NAMALWA (cell line): ENCODE data around the gene TNFSF11.
"Not testable (repeated sequence)": the region's sequence is repeated elsewhere in the genome, so short reads cannot be mapped to it uniquely, and the experiment has no call there.

ENCODE experiments used
- DNase-seq: peaks from one replicate; pipeline ENCODE4 v3.0.0-alpha.2; 2015; ENCODE audit warnings: low spot score

TNFSF11 gene, protein sequence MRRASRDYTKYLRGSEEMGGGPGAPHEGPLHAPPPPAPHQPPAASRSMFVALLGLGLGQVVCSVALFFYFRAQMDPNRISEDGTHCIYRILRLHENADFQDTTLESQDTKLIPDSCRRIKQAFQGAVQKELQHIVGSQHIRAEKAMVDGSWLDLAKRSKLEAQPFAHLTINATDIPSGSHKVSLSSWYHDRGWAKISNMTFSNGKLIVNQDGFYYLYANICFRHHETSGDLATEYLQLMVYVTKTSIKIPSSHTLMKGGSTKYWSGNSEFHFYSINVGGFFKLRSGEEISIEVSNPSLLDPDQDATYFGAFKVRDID

DNA sequence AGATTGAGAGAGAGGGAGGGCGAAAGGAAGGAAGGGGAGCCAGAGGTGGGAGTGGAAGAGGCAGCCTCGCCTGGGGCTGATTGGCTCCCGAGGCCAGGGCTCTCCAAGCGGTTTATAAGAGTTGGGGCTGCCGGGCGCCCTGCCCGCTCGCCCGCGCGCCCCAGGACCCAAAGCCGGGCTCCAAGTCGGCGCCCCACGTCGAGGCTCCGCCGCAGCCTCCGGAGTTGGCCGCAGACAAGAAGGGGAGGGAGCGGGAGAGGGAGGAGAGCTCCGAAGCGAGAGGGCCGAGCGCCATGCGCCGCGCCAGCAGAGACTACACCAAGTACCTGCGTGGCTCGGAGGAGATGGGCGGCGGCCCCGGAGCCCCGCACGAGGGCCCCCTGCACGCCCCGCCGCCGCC is at the start of gene TNFSF11:
Gene TNFSF11 (plus strand): TSS at position 142 of the 400 bp plus-strand sequence. CDS start 152 bp downstream, at position 294.
- DNase-seq = no peak

DNA sequence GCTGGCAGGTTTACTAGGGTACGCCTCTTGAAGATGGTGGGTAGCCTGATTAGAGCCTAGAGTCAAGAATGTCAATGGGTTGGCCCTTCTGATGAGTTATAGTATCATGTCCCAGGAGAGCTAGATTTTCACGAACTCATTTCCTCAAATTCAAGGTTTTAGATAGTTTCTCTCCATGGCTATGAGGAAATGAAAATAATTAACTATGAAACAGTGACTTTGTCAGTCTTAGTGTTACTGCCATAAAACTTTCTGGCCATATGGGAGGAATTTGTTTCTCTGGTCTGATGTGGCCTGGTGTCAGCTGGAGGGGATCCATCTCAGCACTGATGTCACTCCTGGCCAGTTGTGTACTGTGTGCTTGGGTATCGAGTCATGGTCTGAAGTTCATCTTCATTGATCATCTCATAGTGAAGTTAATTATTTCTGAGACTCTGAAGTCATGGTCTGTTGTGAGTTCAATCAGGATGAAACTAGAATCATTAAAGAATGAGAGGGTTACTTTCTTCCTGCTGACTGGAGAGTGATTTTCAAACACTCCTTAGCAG is 49.4 kb upstream of the TNFSF11 start:
- no peak for DNase-seq

DNA sequence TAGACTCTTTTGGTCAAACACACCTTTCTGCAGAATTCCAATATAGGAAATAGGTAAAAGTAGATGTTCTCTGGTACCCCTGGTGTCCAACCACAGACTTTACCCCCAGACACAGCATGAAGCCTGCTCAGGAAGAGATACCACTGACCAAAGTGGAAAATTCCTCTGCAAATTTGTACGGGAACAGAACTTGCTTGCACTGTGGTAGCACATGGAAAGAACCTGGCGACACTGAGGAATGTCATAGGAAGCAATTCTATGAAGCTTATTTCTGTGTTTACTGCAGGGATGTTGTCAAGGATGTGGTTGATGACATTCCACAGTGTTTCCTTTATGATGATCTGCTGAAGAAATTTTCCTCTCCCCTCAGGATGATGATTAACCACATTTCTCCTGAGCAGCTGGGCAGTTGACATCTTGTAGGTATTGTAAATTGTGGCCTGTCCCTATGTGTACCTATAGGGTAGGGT is 48.9 kb upstream of the TNFSF11 start:
- DNase-seq = no peak

DNA sequence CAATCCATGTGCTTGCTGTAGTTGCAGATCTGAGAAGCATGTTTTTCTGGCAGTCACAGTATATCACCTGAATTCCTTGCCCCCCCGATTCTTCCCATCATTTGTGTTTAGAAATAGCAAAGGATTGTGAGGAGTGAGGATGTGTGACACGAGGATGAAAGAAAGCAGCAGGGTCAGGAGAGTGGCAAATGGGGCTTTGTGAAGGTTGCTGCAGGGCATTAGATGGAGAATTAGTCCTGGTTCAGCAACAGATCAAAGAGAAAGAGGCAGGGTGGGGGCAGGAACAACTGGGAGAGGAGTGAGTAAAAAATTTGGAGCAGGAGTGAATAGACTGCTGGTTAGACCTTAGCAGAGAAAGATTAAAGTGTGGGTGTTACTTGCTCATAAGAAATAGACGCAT is 47.7 kb upstream of the TNFSF11 start:
- DNase-seq = no peak

DNA sequence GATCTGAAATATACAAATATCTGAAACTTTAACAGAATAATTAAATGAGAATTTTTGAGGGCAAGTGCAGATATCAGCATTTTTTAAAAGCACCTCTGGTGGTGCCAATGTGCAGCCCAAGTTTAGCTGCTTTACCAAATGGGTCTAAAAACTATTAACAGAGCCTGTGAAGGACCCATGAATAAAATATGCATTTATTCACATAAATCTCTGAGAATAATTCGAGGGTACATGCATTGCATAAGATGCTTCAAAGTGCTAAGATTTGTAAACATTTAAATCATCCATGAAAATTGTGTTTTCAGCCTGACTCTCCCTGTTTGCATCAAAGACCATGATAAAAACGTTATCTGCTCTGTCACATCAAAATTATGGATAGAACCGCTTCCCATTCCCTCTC is 47.1 kb upstream of the TNFSF11 start:
- DNase-seq = no peak

DNA sequence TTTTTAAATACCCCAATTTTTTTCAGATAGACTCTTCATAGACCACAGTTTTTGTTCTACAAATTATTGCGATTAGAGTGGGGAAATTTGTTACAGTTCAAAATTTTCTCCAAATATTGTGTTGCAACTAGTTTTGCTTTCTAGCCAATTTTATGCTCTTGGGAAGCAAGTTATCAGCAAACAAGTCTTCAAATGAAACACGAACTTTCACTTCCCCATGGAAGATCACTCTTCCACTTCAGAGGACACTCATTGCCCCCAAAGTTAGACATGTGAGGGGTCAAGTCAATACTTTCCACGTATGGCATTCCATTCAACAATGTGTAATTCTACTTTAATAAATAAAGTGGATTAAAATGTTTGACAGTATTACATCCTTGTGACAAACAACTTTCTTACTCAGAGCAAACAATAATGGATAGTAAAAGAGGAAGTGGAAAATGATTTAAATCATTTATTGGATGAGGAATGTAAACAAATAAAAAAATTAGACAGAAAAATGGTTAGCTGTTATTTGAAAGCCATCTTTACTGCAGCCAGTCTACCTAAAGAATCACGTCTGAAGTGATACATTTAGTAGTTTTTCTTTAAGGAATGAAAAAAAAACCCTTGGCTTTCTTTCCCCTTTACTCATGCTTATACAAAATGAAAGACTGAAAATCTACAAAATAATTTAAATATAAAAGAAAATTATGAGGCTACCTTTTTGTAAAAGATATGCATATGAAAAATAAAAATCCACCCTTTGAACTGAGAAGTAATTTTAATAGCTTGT is 41.2 kb upstream of the TNFSF11 start:
- DNase-seq = peak; percentile 64

DNA sequence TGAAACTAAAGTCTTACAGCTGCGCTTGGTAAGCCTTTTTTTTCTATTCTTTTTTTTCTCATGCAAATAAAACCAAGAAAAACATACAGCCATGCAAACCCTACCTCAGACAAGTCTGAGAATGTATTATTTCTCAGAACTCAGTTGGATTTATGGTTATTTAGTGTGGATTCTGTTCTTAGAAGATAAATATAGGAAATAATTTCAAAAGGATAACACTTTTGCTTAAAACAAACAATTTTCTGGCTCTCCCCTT is 40.7 kb upstream of the TNFSF11 start:
- DNase-seq = peak; percentile 17

DNA sequence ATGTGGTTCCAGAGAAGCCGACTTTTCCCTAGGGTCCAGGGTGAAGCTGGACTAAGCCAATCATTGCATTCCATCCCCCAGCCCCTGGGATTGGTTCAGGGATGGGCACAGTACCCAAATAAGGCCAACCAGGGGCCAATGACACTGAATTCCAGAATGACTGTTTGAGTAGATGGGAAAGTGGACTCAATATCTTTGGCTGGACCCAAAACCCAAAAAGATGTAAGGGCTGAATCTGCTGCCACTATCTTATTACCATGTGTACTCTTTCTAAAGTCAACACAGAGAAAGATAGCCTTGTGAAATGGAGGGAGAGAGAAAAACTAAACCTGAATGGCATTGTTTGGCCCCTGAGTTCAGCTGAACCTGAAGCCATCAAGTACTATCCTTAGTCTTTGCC is 39.2 kb upstream of the TNFSF11 start:
- DNase-seq = no peak

DNA sequence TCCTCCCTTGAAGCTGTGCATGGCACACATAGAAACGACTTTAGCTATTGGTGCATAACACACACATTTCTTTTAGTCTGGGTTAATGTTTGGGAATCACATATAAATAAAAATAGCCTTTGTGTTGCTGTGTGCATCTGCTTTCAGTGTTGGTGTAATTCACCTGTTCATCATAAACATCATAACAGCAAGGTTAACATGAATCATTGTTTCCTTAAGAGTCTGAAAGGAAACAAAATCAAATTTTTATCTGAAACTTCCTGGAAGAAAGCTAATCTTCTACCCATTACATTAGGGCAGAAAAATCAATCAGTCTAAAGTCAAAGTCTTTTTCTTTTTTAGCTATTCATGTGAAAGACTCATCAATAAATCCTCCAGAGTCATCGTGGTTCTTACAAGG is 35.0 kb upstream of the TNFSF11 start:
- no peak for DNase-seq

DNA sequence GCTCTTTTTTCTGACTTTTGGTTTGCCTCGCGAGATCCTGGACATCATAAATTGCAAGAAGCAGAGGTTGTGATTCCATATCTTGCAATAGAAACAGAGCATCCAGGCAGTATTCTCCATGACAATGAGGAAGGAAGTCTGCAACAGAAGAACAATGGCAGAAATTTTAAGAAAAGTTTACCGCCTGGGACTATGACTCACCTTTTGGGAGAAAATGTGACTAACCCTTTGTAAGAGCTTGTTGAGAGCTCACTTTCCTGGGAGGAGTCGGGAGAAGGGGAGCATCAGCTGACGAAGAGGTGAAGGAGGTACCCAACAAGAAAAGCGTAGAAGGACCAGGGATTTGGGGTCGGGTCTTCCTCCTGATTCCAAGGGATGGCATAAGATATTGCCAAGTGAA is 34.3 kb upstream of the TNFSF11 start:
- DNase-seq = no peak

DNA sequence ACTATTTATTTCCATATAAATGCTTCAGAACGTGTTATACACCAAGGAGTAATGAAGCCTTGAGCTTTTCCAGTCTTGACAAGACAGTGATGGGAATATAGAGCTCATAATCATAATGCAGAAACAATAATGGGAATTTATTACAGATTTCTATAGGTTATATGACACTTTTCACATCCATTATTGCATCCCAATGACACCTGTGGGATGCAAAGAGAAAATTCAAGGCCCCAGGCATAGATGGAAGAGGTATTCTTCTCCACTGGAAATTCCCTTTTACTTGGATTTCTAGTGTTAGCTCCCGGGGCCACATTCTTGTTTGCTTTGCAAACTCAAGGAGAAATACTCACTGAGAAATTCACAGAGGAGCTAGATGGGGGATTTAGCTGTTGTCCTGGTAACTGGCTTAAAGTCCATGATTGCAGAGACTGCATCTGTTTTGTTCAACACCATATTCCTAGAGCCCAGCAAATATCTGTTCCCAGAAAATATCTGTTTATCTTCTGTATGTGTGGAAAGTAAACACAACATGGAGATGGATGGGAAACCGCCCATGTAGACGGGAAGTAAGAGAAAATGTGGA is 30.6 kb upstream of the TNFSF11 start:
- DNase-seq = no peak

DNA sequence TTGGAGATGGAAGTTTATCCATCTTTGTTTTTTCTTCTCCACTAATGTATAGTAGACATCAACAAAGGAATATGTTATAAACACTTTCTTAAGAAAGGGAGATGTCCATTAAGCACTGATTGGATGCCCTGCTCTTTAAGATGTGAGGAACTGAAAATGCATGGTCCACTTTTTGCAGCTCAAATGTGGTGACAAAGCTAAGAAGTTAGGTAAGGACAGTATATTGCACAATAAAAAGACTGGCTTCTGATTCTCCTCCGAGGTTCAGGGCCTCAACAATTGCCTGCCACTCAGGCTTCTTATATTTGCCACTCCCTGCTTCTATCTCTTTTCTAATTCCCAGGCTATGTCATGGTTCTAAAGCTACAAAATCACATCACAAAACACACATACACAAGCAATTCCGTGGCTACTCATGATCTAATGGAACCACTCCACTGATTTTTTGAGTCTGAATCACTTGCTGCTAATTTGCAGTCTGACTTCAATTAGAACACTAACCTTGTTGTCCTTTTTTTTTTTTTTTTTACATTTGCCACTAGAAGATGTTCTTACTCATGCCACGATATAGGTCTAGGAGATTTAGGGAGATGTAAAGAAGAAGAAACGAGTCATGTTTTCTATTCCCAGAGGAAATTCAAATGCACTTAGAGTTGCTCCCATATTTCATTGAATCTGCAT is 29.6 kb upstream of the TNFSF11 start:
- no peak for DNase-seq

DNA sequence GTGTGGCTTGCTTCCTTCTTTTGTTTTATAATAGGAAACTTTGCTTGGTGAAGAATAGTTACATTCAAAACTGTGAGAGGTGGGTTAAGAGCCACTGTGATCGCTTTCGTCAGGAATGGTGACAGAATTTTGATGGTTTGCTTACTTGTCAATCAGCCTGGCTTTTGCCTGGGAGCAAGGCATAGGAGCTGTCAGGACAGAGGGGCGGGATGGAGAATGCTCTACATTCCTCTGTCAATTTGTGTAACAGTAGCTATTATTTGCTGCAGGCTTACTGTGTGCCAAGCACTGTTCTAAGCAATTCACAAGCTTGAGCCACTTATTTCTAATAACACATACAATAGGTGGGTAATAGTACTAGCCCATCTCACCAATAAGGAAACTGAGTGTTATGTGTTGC is 28.1 kb upstream of the TNFSF11 start:
- no peak for DNase-seq

DNA sequence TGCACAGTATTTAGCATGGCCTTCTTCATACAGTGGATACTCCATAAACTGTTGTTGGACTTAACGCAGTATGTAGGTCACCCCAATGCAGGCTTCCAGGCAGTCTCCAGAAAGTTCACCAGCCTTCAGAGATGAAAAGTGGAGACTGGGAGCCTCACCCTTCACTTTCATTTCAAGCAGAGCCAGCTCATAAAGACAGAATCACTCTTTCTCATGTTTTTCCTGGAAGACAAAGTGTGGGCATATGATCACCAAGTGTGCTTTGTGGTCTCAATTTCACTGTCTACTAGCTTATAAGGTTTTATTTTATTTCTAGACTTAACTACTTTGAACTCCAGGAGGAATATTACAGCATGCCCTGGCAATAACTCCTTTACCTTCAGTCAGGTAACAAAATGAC is 26.3 kb upstream of the TNFSF11 start:
- no peak for DNase-seq

DNA sequence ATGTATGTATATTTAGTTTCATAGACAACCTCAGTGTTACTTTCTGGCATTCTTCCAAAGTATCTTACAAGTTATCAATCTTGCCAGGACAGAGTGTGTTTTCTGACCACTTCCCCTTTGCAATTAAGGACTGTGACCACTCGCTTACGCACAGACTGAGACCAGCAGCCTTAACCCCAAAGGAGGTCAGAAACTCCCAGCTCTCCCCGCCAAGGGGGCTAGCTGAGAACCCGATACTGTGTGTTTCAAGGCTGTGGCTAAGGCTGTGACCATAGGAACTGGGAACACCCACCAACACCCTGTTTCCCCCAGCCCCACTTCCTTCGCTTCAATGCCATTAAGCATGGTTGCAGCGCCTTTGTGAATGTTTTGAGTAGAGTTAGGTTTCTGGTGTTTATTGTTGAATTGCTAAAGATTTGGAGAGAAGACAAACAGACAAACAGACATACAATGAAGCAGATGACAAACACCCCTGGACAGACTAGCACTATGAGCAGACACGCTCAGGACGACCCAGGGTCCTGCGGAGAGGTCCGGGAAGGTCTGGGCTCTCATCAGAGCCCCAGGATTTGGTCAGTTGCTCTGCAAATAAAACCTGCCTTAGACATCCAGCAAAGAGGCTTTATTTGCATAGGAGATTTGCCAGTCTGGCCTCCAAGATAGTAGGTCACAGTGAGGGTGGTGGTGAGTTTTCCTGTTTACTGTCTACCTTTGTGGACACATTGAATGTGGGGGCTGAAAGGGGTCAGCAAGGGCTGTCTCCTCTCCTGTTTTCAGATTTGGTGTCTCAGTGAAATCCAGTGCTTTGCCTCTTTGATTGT is 25.0 kb upstream of the TNFSF11 start:
- DNase-seq = peak; percentile 5

DNA sequence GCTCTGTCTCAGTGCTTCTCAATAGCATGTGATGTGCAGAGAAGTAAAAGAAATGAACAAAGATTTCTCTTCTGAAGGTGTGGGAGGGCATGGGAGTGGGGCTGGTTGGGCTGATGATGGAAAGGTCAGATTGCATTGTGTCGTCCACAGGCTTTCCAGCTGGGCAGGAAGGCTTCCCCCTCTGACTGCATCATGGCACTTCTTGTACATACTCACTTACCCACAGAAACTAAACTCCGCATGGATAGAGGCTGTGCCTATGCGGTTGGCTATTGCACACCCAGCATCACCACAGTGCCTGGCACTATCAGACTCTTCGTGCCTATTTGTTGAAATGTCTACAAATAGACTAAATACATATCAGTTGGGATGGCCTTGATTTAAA is 24.4 kb upstream of the TNFSF11 start:
- no peak for DNase-seq

DNA sequence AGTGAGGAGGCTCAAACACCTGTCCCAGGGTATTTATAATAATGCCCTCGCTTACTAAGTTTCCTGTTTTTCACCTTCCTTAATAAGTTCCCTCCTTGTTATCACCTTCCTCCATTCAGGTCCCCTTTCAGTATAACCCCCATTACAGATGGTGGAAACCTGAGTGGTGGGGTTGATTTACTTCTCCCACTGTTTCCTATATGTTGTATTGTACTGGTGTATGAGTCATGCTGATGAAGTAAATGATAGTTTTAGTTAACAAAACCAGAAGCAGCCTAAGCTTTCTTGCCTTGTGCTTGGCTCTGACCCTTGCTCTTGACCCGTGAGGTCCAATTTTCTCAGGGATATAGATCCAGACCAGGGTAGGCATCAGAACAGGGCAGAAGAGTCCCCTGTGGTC is 22.3 kb upstream of the TNFSF11 start:
- DNase-seq = no peak

DNA sequence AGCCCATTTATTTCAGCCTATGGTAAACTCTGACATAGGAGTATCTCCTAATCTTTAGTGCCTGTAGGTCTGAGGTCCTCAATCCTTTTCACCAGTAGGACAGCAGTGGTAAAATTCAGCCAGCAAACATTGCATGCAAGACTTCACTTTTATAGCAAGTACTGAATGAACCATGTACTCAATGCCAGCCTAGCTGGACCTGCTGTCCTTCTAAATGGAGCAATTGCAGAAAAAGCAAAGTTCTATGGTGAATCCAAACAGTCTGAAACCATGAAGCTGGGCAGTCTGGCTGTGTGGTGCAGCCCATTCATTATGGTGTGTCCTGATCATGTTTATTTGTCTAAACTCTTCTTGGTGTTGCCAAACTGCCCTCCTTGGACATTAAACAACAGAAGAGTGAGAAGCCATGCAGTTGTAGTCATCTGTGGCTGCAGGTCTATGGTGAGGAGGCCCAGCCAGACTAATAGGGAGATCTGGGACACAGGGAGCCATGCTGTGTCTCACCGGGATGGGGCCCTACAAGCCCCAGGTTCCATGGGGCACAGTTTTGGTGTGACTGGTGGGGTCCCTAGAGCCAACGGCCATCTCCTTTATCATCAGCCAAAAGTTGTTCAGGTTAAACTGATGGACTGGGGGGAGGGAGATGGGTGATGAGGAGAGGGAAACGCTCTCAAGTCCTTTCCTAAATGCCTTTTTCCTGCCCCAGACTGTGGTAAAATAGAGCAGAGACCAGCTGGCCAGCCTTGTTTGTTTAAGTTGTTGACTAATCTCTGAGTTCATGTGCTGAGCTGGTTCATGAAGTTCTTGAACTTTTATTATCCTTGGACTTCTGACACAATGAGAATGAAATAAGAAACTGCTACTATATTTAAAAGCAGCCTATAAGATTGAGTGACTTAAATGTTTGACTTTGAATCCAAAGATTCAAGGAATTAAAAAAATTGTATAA is 20.6 kb upstream of the TNFSF11 start:
- no peak for DNase-seq

DNA sequence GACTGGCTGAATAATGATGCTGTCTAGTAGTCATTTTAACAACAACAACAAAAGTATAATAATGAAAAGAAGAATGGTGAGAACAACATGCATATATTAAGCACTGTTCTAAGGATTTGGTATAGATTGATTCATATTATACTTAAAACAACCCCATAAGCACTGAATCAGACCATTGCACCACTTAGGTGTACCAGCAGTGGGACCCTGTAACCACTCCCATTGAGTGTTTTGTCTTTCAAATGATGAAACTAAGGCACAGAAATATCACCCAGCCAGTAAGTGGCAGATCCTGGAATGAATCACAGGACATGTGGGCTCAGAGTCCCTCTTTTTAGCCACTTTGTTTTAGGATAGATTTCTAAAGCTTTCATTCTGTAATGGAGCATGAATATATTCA is 14.9 kb upstream of the TNFSF11 start:
- DNase-seq = no peak

DNA sequence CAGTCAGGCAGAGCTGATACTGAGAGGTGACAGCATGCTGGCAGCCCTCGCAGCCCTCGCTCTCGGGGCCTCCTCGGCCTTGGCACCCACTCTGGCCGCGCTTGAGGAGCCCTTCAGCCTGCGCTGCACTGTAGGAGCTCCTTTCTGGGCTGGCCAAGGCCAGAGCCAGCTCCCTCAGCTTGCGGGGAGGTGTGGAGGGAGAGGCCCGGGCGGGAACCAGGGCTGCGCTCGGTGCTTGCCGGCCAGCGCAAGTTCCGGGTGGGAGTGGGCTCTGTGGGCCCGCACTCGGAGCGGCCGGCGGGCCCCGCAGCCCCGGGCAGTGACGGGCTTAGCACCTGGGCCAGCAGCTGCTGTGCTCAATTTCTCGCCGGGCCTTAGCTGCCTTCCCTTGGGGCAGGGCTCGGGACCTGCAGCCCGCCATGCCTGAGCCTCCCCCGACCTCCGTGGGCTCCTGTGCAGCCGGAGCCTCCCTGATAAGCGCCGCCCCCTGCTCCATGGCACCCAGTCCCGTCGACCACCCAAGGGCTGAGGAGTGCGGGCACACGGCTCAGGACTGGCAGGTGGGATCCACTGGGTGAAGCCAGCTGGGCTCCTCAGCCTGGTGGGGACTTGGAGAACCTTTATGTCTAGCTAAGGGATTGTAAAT is 14.3 kb upstream of the TNFSF11 start:
- DNase-seq = not testable (repeated sequence)
